ENCODE results near the gene MLXIPL. TPM values are rescaled to one million over a fixed set of nuclear protein-coding genes. Genes with fewer than 3 reads are reported as not detected.

MLXIPL gene
- polyA plus RNA-seq, 1 donor from 2014 or later, result 1.8 TPM

- no peak overlapping the region for H3K27ac ChIP-seq (ENCODE audit: low read length)
- no peak overlapping the region for H3K4me3 ChIP-seq (ENCODE audit: low read length)
- no peaks in the 10 kb centered on the region for H3K27me3 ChIP-seq (ENCODE audit: insufficient read depth, low read depth, low read length)
- H3K79me2 ChIP-seq (replicated peaks; ENCODE audit: insufficient read depth, low read length), result no peaks in the 10 kb centered on the region
- H3K36me3 ChIP-seq (ENCODE audit: insufficient read depth, low read length), result no peaks in the 10 kb centered on the region
- no peak overlapping the region for H3K4me2 ChIP-seq (ENCODE audit: low read length)
- no peak overlapping the region for H3K9ac ChIP-seq (ENCODE audit: low read length)
- H3K9me2 ChIP-seq (ENCODE audit: insufficient read depth, low read length), result no peaks in the 10 kb centered on the region
- H3K9me3 ChIP-seq (ENCODE audit: low read length), result no peaks in the 10 kb centered on the region
- H4K20me1 ChIP-seq (ENCODE audit: insufficient read depth), result no peaks in the 10 kb centered on the region
- H3F3A ChIP-seq (ENCODE audit: insufficient read depth, low read length, poor library complexity, severe bottlenecking), result no peaks in the 10 kb centered on the region
- no peak overlapping the region for H2AFZ ChIP-seq (ENCODE audit: low read depth, low read length)
- TF ChIP-seq MXI1 (conservative IDR thresholded peaks at IDR 0.05; ENCODE audit: poor library complexity, severe bottlenecking), result no peak
- no peak for TF ChIP-seq TAF1 (IDR thresholded peaks at IDR 0.05; ENCODE audit: low read depth)
- TF ChIP-seq POLR2AphosphoS5 (IDR thresholded peaks at IDR 0.05), result no peak
- no peak for TF ChIP-seq EZH2 (IDR thresholded peaks at IDR 0.05; ENCODE audit: borderline replicate concordance, insufficient read depth, low read length, poor library complexity, severe bottlenecking)
- no peak for TF ChIP-seq RAD21 (conservative IDR thresholded peaks at IDR 0.05)
- TF ChIP-seq CTCF (IDR thresholded peaks at IDR 0.05; ENCODE audit: poor library complexity, severe bottlenecking), result no peak
- TF ChIP-seq REST (IDR thresholded peaks at IDR 0.05; ENCODE audit: borderline replicate concordance), result no peak
- no peak for TF ChIP-seq EP300 (conservative IDR thresholded peaks at IDR 0.05; ENCODE audit: poor library complexity, severe bottlenecking)
- no peak for TF ChIP-seq SMC3 (conservative IDR thresholded peaks at IDR 0.05; ENCODE audit: poor library complexity)
Measured at GRCh38 chr7:73612598-73613269, 11.6 kb downstream of the MLXIPL start.

- Histone ChIP-seq H4K20me1 (ENCODE audit: insufficient read depth) (no peaks in the 10 kb centered on the region), H3K4me3 (ENCODE audit: low read length) (no peak overlapping the region), H3K36me3 (ENCODE audit: insufficient read depth, low read length) (no peaks in the 10 kb centered on the region), H3K27ac (ENCODE audit: low read length) (no peak overlapping the region), H3K9ac (ENCODE audit: low read length) (no peak overlapping the region), H2AFZ (ENCODE audit: low read depth, low read length) (no peak overlapping the region), H3K9me3 (ENCODE audit: low read length) (no peaks in the 10 kb centered on the region), H3F3A (ENCODE audit: insufficient read depth, low read length, poor library complexity, severe bottlenecking) (no peaks in the 10 kb centered on the region), H3K4me2 (ENCODE audit: low read length) (no peak overlapping the region), H3K27me3 (ENCODE audit: insufficient read depth, low read depth, low read length) (no peaks in the 10 kb centered on the region), H3K79me2 (replicated peaks; ENCODE audit: insufficient read depth, low read length) (no peaks in the 10 kb centered on the region), H3K9me2 (ENCODE audit: insufficient read depth, low read length) (no peaks in the 10 kb centered on the region)
- TF ChIP-seq MXI1 (conservative IDR thresholded peaks at IDR 0.05; ENCODE audit: poor library complexity, severe bottlenecking), result no peak
- no peak for TF ChIP-seq TAF1 (IDR thresholded peaks at IDR 0.05; ENCODE audit: low read depth)
- TF ChIP-seq SMC3 (conservative IDR thresholded peaks at IDR 0.05; ENCODE audit: poor library complexity), result no peak
- TF ChIP-seq EP300 (conservative IDR thresholded peaks at IDR 0.05; ENCODE audit: poor library complexity, severe bottlenecking), result no peak
- TF ChIP-seq REST (IDR thresholded peaks at IDR 0.05; ENCODE audit: borderline replicate concordance), result no peak
- TF ChIP-seq CTCF (IDR thresholded peaks at IDR 0.05; ENCODE audit: poor library complexity, severe bottlenecking), result no peak
- TF ChIP-seq POLR2AphosphoS5 (IDR thresholded peaks at IDR 0.05), result no peak
- TF ChIP-seq RAD21 (conservative IDR thresholded peaks at IDR 0.05), result no peak
- TF ChIP-seq EZH2 (IDR thresholded peaks at IDR 0.05; ENCODE audit: borderline replicate concordance, insufficient read depth, low read length, poor library complexity, severe bottlenecking), result no peak
Measured at GRCh38 chr7:73611017-73611555, 13.2 kb downstream of the MLXIPL start.

All from neural cell (in vitro differentiated cells).